ENCODE results near the gene MIP. TPM values are rescaled to one million over a fixed set of nuclear protein-coding genes. Genes with fewer than 3 reads are reported as not detected.

The MIP gene
- total and polyA plus RNA-seq, 2 of the 4 experiments (the other 2 are of a cell fraction): not detected

DNA sequence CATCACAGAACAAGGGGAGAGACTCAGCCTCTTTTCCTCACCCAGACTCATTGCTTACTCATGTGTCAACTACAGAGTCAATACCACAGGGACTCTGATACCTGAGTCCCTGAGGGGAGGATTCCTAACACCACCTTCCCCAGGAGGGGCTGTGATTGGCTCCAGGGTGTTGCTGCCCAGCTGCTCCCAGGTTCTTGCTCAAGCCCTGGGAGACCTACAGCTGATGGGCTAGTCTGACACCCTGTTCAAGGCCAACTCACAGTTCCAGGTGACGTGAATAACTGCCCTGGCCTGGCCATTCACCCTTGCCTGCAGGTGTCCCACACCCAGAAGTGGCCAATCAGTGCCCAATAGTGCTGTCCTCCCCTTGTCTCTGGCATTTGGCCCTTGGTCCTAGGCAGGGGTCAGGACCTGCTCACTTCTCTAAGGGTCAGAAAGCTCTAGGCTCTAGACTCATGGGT, 22.5 kb upstream of the MIP start:
- H3K9me3 ChIP-seq (ENCODE audit: control insufficient read depth, insufficient read depth, low read length): no peaks in the 10 kb centered on the region
- no peak overlapping the region for H3K27ac ChIP-seq (ENCODE audit: insufficient read depth, low read length)
- no peak overlapping the region for H3K56ac ChIP-seq (ENCODE audit: extremely low read depth, insufficient read depth, low read length)
- no peak overlapping the region for H2BK20ac ChIP-seq (ENCODE audit: low read depth, low read length)
- 100% methylated on average over 1 of the region's 1 CpG; no CpG with 5 or more reads in 1 of the 2 experiments for WGBS, 2 experiments (ENCODE audit: extremely low coverage in 2 of 2, insufficient read length in 1 of 2)
- TF ChIP-seq MAZ (IDR thresholded peaks at IDR 0.05; ENCODE audit: borderline replicate concordance, low read depth, low read length): no peak
- no peak for TF ChIP-seq POLR2A (IDR thresholded peaks at IDR 0.05; ENCODE audit: low read depth, low read length)
- TF ChIP-seq FOS (IDR thresholded peaks at IDR 0.05; ENCODE audit: low read depth, low read length): no peak
- no peak for TF ChIP-seq RAD21 (IDR thresholded peaks at IDR 0.05; ENCODE audit: low read length)
- TF ChIP-seq RCOR1 (IDR thresholded peaks at IDR 0.05; ENCODE audit: insufficient replicate concordance, low read length): no peak
- TF ChIP-seq RFX5 (IDR thresholded peaks at IDR 0.05; ENCODE audit: low read depth, low read length): no peak
- no peak for TF ChIP-seq SMC3 (IDR thresholded peaks at IDR 0.05; ENCODE audit: low read depth, low read length)
- peaks cover 13% of the 10 kb centered on the region; the same call in 1 of the 2 replicates for H3K9me1 ChIP-seq (ENCODE audit: insufficient read depth, low read length)
- POLR2A ChIA-PET (ENCODE audit: unreplicated experiment): no interaction called here
- H3K4me2 ChIP-seq (ENCODE audit: low read depth, low read length): no peak overlapping the region
- no peak overlapping the region for H4K5ac ChIP-seq (ENCODE audit: low read depth, low read length)
- no peak overlapping the region for H3K14ac ChIP-seq (replicated peaks; ENCODE audit: low read depth, low read length)
- no peak overlapping the region for H3K9ac ChIP-seq (ENCODE audit: low read depth, low read length)
- H2BK120ac ChIP-seq (ENCODE audit: low read depth, low read length): no peak overlapping the region
- ATAC-seq (ENCODE audit: low read depth) (no peak), DNase-seq (no peak)
- no peak overlapping the region for H3K23ac ChIP-seq (ENCODE audit: low read depth, low read length)
- no peaks in the 10 kb centered on the region for H3K4me1 ChIP-seq (ENCODE audit: control insufficient read depth, insufficient read depth, low read length)
- peaks cover 3% of the 10 kb centered on the region for H3K36me3 ChIP-seq (ENCODE audit: control insufficient read depth, insufficient read depth, low read length)
- CTCF ChIA-PET: no interaction called here
- no peak overlapping the region for H4K91ac ChIP-seq (ENCODE audit: insufficient read depth, low read depth, low read length)
- no peak overlapping the region for H3K4ac ChIP-seq (ENCODE audit: low read depth, low read length)
- no peak overlapping the region for H2BK5ac ChIP-seq (ENCODE audit: low read depth, low read length, poor library complexity, severe bottlenecking)
- no peak overlapping the region for H3K18ac ChIP-seq (ENCODE audit: low read depth, low read length)
- H2BK15ac ChIP-seq (ENCODE audit: low read depth, low read length): no peak overlapping the region
- H2AFZ ChIP-seq (replicated peaks; ENCODE audit: low read length, poor library complexity): no peak overlapping the region
- peaks cover 0 to 31% of the 10 kb centered on the region in 2 experiments; a peak in 3 of 4 replicates for H3K79me1 ChIP-seq (ENCODE audit: low read depth in 1 of 2, low read length in 2 of 2)
- in situ Hi-C loops (cut with MboI; ENCODE audit: low sequenced_read_pairs): no loop called here
- intact Hi-C loops (cut with micrococcal nuclease): no loop called here
- no peak overlapping the region for H2AK9ac ChIP-seq (replicated peaks; ENCODE audit: low read depth, low read length, poor library complexity)
- H3K27me3 ChIP-seq (ENCODE audit: control insufficient read depth, insufficient read depth, low read length): no peaks in the 10 kb centered on the region
- H4K20me1 ChIP-seq (ENCODE audit: insufficient read depth, low read length): no peaks in the 10 kb centered on the region
- no peak overlapping the region for H4K8ac ChIP-seq (ENCODE audit: low read depth in 2 of 2, low read length in 2 of 2)
- BruUV-seq (replicated peaks): no TSS peak
- H2AK5ac ChIP-seq (ENCODE audit: low read depth, low read length): no peak overlapping the region
- dilution Hi-C loops (cut with HindIII; ENCODE audit: low sequenced_read_pairs, unreplicated experiment): no loop called here
- H3K4me3 ChIP-seq (ENCODE audit: insufficient read depth, low read depth, low read length): no peak overlapping the region
